Activated CD4-positive, alpha-beta T cell treated with anti-CD3 and anti-CD28 coated beads, Interleukin-2, amount 50 U/mL, for 48 hours (primary cell): Measurements from ENCODE around the gene CHD3.
A peak's percentile ranks its signal among the peaks of the same experiment; 100 is the strongest.

Experiments
- DNase-seq, 2 experiments: peaks; one replicate each; pipeline ENCODE4 v3.0.0-alpha.2; 2020

Gene CHD3

DNA sequence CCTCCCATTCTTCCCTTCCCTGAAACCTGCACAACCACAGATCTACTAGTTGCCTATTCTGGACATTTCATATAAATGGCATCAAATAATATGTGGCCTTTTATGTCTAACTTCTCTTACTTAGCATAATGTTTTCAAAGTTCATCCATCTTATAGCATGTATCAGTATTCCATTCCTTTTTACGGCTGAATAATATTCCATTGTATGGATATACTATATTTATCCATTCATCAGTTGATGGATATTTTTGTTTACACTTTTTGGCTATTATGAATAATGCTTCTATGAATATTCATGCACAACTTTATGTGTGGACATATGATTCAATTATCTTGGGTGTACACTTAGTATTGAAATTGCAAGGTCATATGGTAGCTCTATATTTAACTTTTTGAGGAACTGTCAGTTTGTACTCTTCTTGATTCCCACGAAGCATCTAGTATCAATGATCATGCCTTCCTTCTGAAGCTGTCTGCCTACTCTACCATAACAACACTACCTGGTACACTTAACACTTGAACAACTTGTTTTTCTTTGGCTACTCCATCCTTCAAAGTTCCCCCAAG is 12.7 kb upstream of the CHD3 start:
- DNase-seq: no peak

DNA sequence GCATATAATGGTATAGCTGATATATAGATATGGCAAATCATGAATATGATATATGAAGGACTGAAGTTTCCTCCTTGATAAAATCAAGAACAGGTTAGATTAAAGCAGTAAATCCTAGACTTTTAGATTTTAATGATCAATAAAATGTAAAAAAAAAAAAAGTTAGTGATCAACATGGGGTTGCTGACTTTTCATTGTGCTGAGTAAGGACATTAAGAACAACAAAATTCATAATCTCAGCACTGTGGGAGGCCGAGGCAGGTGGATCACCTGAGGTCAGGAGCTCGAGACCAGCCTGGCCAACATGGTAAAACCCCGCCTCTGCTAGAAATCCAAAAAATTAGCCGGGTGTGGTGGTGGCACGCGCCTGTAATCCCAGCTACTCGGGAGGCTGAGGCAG is 10.4 kb upstream of the CHD3 start:
- no peak for DNase-seq

DNA sequence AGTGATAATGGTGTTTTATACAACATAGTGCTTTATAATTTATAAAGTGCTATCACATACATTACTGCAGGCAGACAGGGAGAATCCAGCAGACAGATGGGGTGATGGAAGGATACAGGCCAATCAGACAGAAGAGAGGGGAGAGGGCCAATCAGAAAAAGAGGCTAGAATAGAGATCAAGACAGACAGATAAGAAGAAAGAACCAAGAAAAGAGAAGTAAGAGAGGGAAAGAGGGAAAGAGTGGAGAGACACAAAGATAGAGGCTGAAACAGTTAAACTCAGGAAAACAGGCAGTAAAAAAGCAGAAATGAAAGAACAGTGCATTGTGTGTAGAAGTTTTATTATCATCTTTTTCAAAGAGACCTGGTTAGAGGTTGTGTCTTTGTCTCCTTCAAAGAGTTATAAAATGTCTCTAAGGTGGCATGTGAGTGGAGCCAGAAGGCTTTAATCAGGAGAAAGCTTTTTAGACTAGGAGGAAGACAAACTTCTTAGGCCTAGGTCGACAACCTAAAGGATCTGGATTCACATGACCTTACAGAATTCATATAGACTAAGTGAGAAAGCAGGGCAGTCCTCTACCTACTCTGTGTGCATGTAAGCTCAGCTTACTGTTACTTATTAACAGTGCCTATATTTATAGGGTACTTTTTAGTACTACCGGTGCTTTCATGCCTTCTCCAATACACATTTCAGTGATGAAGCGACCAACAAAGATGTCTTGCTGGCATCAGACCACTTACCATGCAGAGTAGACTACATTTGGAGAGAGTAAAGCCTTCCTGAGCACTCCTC is 8.3 kb upstream of the CHD3 start:
- no peak for DNase-seq

DNA sequence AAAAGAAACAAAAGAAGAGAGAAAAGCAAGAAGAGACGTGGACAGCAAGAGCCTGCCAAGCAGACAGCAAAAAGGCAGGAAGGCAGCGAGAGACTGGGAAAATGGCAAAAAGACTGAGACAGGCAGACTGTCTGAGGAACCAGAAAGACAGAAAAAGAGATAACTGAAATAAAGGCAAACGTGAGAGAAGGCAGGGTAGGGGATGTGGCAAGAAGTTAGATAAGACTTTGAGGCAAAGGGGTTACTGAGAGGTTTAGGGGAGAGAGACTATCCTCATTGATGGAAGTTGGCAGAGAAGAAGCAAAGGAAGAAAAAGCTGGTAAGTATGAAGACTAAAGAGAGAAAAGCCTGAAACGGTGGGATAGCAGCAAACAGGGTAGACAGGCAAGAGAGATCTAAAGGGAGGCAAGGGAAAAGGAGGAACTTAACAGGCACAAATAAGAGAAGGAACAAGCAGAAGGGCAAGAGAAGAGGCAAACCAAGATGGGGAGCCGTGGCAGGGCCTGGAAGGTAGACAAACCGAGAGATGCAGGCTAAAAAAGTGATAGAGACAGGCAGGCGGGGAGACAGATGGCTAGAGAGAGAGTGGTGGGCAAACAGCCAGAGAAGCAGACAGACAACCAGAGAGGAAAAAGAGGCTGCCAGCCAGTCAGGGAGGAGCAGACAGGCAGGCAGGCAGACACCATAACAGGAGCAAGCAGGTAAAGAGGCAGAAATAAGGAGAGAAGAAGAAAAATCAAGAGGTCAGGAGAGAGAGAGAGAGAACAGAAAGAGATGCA is 7.1 kb upstream of the CHD3 start:
- no peak for DNase-seq

DNA sequence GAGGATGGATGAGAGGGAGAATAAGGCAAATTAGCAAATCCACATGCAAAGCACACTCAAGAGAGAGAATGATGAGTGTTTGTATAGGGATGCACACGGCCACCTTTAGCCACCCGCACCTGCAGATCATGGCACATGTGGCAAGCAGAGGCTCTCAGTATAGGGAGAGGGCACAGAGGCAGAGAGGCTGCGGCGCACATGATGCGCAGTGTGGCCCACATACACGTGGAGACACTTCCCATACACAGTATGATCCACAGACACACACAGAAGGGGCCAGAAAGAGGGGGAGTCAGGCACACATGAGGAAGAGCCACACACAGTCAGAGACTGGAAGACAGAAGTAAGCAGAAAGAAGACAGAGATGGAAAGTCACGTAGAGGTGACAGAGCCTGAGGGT is 6.5 kb upstream of the CHD3 start:
- peak in 1 of 2 experiments; percentile 12 for DNase-seq

DNA sequence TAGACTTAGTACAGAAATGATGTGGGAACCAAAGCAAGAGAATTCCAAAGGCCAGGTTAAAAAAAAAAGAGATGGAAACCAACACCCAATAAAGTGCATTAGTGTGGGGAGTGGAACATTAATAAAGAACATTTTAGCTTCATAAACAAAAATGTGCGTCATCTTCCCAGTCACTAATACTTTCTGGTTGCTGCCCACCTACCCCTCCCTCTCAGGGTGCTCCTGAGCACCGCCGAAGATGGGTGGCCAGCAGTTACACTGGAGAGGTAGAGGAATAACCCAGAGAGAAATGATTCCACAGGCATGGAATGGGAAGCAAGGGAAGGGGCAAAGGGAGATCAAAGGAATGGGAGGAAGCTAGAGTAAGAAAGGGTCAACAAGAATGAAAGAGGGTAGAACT is 6.0 kb upstream of the CHD3 start:
- DNase-seq: no peak

DNA sequence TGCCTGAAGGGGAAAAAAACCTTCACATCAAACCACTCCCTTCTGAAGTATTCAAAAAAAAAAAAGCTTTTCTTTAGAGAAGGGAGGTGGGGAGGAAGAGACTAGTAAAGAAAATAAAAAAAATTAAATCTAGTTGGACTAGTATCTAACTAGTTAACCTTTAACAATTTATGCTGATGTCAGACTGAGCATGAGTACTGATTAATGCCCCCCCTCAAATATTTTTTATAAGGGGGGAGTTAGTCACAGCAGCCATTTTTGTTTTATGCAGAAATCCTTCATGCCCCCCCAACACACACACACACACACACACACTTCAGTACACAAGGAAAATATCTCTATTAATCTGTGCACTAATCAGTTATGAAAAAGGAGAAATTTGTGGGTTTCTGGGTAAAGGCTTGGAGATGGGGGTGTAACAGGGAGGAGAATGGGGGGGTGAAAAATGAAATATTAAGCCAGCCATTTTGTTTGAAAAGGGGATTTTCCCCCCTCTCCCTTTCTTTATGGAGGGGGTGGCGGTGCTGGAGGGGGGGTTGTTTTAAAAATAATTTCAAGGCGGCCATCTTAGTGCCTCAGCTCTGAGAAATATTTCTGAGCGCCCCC is 4.7 kb upstream of the CHD3 start:
- DNase-seq: peak; percentile 33 to 35

DNA sequence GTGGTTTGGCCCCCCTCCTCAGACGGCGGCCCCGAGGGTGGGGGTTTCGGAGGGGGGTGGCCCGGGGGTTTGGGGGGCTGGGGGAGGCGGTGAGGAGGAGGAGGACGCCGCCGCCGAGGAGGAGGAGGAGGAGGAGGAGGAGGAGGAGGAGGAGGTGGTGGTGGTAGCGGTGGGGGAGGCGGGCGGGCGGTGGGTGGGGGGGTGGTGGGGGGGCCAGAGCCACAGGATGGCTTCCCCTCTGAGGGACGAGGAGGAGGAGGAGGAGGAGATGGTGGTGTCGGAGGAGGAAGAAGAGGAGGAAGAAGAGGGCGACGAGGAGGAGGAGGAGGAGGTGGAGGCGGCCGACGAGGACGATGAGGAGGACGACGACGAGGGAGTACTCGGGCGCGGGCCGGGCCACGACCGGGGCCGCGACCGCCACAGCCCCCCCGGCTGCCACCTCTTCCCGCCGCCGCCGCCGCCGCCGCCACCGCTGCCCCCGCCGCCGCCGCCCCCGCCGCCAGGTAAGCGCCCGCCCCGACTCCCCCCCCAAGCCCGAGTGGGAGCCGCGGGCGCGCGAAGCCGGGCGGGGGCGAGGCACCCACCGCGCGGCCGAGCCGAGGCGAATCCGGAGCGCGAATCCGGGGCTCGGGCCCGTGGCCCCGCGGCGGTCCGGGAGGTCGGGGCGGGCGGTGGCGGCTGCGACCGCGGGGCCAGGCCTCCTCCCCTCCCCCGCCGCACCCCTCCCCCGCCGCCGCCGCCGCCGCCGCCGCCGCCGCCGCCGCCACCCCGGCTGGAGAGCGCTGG is 3.8 kb upstream of the CHD3 start:
- peak; percentile 29 to 36 for DNase-seq

DNA sequence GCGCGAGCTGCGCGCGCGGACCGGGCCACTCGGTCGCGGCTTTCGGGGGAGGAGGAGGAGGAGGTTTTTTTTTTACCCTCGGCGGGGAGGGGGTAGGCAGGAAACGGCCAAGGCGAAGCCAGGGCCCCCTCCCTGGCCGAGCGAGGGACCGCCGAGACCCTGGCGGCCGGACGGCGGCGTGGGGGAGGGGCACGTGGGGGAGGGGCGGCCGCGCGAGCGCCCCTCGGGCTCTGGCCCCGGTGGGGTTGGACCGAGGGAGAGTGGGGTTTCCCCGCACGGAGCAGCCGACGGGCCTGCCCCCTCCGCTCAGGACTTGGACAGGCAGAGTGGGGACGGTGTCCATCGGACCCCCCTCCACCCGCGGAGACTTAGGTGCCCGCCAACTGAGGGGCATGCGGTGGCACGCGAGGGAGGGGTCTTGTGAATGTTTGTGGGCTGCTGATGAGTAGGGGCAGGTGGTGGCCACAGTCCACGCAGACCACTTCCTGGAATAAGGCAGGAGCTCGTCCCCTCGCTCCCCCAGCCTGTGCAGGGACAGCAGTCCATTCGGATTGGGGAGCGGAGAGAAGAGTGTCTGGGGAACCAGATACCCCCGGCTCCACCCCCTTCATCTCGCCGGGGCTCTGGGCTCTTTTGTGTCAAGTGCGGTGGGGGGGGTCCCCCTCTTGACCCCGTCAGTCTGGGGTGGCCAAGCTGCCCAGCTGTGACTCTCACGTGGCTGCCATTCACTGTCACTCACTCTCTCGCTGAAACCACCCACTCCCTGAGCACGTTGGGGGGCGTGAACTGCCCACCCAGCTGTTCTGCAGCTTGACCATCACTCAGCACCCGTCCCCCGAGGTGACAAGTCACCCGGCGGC is 3.0 kb upstream of the CHD3 start:
- DNase-seq: peak; percentile 48 to 59

DNA sequence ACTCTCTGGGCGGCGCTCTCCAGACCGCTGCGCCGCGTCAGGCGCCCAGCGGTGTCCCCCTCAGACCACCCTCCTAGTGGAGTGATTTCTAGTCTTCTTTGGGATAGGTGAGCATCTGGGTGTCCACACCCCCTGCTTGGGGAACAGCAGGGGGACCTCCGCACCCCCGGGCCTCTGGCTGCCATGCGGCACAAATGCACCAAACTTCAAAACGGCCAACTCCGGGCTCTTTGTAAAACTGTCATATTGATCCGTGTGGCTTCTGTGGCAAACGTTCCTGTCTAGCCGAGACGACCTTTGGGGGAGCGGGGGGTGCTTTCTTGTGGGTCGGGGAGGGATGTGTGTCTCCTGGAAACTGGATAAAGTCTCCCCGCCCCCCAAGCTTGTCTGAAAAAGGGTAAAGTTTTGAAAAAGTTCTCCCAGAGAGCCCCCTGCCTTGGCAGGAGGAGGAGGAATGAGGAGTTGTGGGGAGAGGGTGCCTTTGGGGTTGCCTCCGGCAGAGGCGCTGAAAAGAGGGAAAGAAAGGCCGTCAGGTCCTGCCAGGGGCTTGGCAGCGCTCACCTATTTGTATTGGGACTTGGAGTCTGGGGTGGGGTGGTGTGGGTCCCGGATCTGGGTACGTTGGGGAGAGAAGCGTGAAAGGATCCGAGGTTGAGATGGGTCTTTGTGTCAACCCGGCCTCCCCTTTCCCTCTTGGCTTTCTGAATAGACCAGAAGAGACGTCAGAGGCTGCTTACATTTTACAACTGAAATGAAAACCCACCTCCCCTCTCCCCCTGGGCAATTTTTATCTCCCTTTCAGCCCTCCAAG is 2.2 kb upstream of the CHD3 start:
- DNase-seq: peak; percentile 60 to 68

DNA sequence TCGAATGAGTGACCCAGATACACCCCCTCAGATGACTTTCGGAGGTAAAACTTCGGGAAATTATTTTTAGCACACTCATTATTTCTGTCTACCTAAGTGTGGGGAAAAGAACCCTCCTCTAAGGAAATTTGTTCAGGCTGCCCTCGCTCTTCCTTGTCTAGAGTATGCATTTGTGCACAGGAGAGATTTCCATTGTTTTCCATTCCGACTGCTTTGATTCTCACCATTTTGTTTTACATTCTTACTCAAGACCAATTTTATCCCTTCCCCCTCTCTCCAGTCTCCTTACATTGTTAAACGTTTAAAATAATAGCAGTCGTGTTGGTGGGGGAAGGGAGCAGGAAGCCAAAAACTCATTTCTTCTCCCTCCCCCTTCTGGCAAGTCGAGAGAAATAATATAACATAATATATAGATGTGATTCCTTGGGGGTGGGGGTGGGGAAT is 1.5 kb upstream of the CHD3 start:
- DNase-seq: no peak

DNA sequence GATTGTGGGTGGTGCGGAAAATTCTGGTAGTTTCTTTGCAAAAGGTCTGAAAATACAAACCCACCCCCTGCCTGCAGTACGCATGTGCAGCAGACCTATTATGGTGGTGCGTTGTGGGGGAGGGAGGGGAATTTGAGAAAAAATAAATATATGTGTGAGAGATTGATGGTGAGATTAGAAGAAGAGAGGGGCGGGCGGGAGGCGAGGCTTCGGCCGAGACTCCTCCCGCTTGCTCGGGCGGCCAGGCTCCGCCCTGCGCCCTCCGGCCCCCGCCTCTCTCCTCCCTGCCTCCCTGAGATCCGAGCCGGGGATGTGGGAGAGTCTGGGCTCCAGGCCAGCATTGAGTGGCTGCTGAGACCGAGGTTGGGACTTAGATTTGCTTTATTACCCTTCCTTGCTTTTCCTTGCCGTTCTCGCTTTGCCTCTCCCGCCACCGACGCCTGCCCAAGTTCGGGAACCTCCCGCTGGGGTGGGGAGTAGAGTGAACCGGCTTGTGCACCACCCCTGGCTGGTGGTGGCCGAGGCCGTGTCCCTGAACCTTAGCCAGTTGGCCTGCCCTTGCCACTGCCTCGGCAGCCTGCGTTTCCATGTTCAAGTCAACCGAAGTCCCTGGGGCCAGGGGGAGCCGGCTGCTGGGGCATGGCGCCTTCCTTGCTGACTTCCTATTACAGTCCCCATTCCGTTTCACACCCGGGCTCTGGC is 956 bp upstream of the CHD3 start:
- peak; percentile 91 to 94 for DNase-seq

DNA sequence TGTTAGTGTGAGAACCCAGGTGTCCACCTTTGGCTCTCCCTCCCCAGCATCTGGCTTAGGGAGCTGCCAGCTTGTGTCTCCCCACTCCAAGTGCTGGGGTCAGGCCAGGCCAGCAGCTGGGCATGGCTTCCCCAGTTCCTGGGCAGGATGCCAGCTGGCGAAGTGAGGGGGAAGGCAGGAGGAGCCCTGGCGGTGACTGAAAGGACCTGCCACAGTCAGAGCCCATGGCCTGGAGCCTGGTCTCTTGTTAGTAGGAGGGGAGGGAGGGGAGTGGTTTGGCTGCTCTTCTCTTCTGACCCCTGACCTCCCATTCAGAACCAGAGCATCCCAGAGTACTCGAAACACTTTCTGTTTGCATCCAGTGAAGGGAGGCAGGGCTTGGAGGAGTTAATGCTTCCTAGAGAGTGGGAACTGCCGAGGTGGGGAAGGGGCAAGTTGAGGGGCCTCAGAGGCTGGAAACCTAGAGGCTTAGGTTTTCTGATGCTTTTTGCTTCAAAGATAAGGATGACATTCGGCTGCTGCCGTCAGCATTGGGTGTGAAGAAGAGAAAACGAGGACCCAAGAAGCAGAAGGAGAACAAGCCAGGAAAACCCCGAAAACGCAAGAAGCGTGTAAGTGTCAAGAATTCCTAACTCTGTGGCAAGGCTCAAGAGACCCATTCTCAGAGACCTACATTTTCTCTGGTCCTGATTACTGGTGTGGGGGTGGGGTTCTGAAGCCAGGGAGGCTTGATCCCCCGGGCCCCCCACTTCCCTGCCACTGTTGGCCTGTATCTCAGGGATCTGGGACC is 772 bp downstream of the CHD3 start:
- peak; percentile 61 to 69 for DNase-seq

DNA sequence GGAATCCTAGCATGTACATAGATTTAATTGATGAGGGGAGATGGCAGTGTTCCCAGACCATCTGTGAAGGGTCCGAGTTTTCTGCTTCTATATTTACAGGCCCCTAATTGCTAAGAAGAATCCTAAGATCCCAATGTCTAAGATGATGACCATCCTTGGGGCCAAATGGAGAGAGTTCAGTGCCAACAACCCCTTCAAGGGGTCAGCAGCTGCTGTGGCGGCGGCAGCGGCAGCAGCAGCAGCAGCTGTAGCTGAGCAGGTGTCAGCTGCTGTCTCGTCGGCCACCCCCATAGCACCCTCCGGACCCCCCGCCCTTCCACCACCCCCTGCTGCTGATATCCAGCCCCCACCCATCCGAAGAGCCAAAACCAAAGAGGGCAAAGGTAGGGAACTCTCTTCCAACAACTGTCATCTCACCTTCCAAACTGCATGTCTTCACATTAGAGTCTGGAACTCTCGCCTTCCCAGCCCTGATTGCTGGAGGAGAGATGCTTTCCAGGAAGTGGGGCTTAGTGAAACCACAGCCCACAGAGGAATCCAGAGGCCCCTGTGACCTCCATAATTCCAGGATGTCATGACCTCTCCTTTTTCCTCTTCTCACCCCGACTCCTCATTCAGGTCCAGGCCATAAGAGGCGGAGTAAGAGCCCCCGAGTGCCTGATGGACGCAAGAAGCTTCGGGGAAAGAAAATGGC is 4.7 kb downstream of the CHD3 start:
- no peak for DNase-seq

DNA sequence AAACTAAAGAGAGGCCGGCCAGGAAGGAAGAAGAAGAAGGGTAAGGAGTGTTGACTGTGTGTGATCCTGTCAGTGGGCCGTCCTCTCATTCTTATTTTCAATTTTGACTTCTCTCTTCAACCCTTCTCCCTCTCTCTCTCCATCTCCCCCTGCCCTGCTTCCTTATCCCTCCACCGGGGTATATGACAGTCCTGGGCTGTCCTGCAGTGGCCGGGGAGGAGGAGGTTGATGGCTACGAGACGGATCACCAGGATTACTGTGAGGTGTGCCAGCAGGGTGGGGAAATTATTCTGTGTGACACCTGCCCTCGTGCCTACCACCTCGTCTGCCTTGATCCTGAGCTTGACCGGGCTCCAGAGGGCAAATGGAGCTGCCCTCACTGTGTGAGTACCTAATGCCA is 5.6 kb downstream of the CHD3 start:
- no peak for DNase-seq

DNA sequence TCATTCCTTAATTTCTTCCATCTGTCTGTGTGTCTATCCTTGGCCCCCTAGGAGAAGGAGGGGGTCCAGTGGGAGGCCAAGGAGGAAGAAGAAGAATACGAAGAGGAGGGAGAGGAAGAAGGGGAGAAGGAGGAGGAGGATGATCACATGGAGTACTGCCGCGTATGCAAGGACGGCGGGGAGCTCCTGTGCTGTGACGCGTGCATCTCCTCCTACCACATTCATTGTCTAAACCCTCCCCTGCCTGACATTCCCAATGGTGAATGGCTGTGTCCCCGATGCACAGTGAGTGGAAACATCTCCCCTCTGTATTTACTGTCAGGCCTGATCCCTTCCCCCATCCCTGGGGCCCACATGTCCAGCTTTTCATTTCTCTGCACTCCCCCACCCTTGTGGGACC is 6.3 kb downstream of the CHD3 start:
- no peak for DNase-seq

DNA sequence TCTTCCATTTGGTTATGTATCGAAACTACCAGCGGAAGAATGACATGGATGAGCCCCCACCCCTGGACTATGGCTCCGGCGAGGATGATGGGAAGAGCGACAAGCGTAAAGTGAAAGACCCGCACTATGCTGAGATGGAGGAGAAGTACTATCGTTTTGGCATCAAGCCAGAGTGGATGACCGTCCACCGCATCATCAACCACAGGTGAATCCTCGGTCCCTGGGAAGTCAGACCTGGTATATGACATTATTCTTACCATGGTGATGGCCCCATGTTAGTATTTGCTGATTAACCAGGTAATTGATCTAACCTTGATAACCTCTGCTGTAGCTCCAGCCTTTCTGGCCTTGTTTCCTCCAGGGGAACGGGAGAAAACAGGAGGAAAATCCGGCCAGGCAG is 8.5 kb downstream of the CHD3 start:
- no peak for DNase-seq

DNA sequence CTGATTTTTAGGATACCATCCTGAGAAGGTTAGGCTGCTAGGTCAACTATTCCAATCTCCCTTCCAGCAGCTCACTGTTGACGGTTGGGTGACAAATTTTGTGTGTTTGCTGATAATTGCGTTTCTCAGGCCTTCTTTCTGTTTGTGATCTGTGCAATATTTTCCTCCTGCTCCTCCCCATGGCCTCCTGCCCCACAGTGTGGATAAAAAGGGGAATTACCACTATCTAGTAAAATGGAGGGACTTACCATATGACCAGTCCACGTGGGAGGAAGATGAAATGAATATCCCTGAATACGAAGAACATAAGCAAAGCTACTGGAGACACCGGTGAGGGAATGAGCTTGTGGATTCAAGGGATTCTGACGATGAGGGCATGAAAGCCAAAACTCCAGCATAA is 9.2 kb downstream of the CHD3 start:
- DNase-seq: no peak
